Measurements from ENCODE around the gene SCARF2. TPM values are rescaled to one million over a fixed set of nuclear protein-coding genes. Genes with fewer than 3 reads are reported as not detected.

The SCARF2 gene
- total and polyA plus RNA-seq, 2 of the 13 experiments (the other 11 are each of a cell fraction or from before 2014, with no cell fraction given): 3.3 to 6.2 TPM

- TF ChIP-seq CHD2 (IDR thresholded peaks at IDR 0.05; ENCODE audit: low read depth, low read length): no peak
- TF ChIP-seq HDAC6 (IDR thresholded peaks at IDR 0.05; ENCODE audit: low read depth, low read length): no peak
- TF ChIP-seq ZFP1 (CRISPR knock-in tag; IDR thresholded peaks at IDR 0.05): no peak
- TF ChIP-seq MXI1 (IDR thresholded peaks at IDR 0.05; ENCODE audit: borderline replicate concordance, low read depth, low read length): no peak
- no peak for TF ChIP-seq KLF16 (CRISPR knock-in tag; IDR thresholded peaks at IDR 0.05)
- no peak for TF ChIP-seq MAF1 (CRISPR knock-in tag; IDR thresholded peaks at IDR 0.05; ENCODE audit: borderline replicate concordance)
- no peak for TF ChIP-seq ZNF773 (CRISPR knock-in tag; IDR thresholded peaks at IDR 0.05; ENCODE audit: borderline replicate concordance)
- no peak for TF ChIP-seq SP4 (CRISPR knock-in tag; IDR thresholded peaks at IDR 0.05)
- no peak for TF ChIP-seq ZKSCAN1 (IDR thresholded peaks at IDR 0.05; ENCODE audit: low read length)
- no peak for TF ChIP-seq ARNT (IDR thresholded peaks at IDR 0.05)
- TF ChIP-seq CAMTA2 (CRISPR knock-in tag; IDR thresholded peaks at IDR 0.05; ENCODE audit: borderline replicate concordance): no peak
- no peak for TF ChIP-seq GRHL1 (CRISPR knock-in tag; conservative IDR thresholded peaks at IDR 0.05)
- TF ChIP-seq PPARG (CRISPR knock-in tag; conservative IDR thresholded peaks at IDR 0.05): 0 out of 2 replicates have a peak, but pooled peaks have one; percentile 21
- TF ChIP-seq HMG20A (CRISPR knock-in tag; IDR thresholded peaks at IDR 0.05; ENCODE audit: borderline replicate concordance): no peak
- no peak for TF ChIP-seq HOXA3 (CRISPR knock-in tag; IDR thresholded peaks at IDR 0.05)
- 0 out of 2 replicates have a peak, but pooled peaks have one; percentile 21 for TF ChIP-seq ARID4A (CRISPR knock-in tag; IDR thresholded peaks at IDR 0.05; ENCODE audit: borderline replicate concordance)
- TF ChIP-seq ZNF253 (CRISPR knock-in tag; IDR thresholded peaks at IDR 0.05; ENCODE audit: borderline replicate concordance): no peak
- no peak for TF ChIP-seq RFX5 (IDR thresholded peaks at IDR 0.05; ENCODE audit: low read depth, low read length)
- no peak for TF ChIP-seq HCFC1 (IDR thresholded peaks at IDR 0.05; ENCODE audit: low read depth, low read length)
- TF ChIP-seq BCLAF1 (IDR thresholded peaks at IDR 0.05): no peak
- TF ChIP-seq ZNF660 (CRISPR knock-in tag; IDR thresholded peaks at IDR 0.05; ENCODE audit: borderline replicate concordance, low read depth): no peak
- TF ChIP-seq ATRX (CRISPR knock-in tag; IDR thresholded peaks at IDR 0.05; ENCODE audit: borderline replicate concordance): no peak
- TF ChIP-seq SSRP1 (CRISPR knock-in tag; IDR thresholded peaks at IDR 0.05): no peak
- TF ChIP-seq TCF12 (IDR thresholded peaks at IDR 0.05): no peak
- no peak for TF ChIP-seq TCF12 (CRISPR knock-in tag; IDR thresholded peaks at IDR 0.05)
Observed at GRCh38 chr22:20456064-20456721, 18.6 kb upstream of the SCARF2 start (continued).

All from HepG2 (cell line).